Daoy (cell line): ENCODE measurements around the gene GPX4. TPM values are rescaled to one million over a fixed set of nuclear protein-coding genes. Genes with fewer than 3 reads are reported as not detected.
A peak's percentile ranks its signal among the peaks of the same experiment; 100 is the strongest.

Experiments
- DNase-seq: peaks from one replicate; pipeline ENCODE4 v3.0.0-alpha.2; 2015; ENCODE audit warnings: low read depth
- total RNA-seq: library from RNA; depleted of rRNA; stranded (reverse); fragments of >200 nt; shearing (Covaris generic); gene quantifications from 2 replicates; pipeline ENCODE4 v1.2.3, GENCODE V29; 2014

GPX4 gene
- total RNA-seq, 1 experiment from 2014 or later, result 373 TPM

DNA sequence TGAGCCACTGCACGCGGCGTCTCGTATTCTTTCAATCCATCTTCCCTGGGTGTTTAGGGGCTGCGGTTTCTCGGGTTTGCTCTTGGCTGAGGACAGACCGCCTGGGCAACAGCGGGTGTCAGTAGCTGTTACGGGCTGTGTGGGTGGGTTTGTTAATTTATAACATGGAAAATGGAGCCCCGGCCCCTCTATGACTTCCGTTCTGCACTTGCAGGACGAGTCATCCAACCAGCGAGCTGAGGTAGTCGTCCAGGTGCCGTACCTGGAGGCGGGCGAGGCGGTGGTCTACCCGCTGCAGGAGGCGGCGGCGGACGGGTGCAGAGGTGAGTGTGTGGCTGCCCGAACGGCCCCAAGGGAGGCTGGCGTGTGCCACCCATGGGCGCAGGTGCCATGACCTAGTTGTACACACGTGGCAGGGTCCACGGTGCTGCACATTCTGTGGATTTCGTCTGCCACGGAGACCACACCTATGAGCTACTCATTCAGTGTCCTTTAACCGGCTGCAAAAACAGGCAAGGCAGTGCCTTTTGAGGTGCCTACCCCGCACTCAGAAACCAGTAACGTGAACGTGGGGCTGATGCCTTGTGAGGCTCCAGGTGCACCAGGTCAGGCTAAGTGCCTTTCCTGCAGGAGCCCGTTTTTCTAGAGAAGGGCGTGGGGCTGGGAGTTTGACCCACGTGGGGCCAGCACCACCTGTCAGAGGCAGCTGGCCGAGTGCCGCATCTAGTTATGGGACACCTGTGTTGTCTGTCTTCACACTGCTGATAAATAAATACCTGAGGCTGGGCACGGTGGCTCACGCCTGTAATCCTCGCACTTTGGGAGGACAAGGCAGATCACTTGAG is 19.5 kb upstream of the GPX4 start:
- DNase-seq, result no peak

DNA sequence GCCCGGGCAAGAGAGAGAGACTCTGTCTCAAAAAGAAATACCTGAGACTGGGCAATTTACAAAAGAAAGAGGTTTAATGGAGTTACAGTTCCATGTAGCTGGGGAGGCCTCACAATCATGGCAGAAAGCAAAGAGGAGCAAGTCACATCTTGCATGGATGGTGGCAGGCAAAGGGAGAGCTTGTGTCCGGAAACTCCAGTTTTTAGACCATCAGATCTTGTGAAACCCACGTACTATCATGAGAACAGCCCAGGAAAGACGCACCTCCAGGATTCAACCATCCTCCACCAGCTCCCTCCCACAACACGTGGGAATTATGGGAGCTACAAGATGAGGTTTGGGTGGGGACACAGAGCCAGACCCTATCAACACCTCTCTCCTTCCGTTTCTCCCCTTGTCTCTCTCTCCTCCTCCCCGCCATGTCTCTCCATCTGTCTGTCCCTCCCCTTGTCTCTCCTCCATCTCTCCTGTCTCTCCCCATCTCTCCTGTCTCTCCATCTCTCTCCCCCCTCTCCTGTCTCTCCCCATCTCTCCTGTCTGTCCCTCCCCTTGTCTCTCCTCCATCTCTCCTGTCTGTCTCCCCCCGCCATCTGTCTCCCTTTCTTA is 18.6 kb upstream of the GPX4 start:
- no peak for DNase-seq

DNA sequence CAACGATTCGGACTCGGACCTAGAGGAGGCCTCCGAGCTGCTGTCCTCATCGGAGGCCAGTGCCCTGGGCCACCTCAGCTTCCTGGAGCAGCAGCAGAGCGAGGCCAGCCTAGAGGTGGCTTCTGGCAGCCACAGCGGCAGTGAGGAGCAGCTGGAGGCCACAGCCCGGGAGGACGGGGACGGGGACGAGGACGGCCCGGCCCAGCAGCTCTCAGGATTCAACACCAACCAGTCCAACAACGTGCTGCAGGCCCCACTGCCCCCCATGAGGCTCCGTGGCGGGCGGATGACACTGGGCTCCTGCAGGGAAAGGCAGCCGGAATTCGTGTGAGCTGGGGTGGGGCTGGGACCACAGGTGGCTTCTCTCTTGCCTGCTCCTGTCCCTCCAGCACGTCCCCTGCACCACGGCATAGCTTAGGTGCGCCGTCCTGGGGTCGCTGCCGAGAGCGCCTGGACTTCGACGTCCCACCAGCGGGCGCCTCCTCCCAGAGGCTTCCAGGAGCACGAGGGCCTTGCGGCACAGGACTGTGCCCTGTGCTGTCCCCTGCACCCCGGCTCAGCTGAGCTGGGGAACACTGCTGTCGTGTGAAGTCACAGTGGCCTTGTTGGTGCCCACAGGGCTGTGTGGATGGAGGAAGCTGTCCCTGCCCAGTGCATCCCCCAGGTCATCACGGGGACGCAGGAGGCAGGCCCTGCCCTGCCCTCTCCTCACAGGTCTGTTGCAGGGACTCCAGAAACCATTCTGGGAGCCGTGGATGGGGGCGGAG is 17.9 kb upstream of the GPX4 start:
- DNase-seq, result no peak

DNA sequence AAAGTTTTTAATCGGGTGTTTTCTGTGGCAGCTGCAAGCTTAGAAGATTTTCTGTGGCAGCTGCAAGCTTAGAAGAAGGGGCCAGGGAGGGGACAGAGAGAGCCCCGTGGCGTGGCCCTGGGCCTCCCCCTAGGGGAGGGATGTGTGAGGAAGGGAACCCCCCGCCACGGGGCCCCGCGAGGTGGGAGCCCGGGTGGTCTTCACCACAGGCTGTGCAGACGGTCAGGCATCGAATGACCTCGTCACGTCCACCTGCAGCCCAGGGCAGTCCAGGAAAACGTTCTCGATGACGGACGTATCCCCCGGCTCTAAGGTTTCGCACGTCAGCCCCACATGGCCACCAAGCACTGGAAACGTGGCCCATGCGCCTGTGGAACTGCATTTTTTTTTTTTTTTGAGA is 17.2 kb upstream of the GPX4 start:
- DNase-seq, result no peak

DNA sequence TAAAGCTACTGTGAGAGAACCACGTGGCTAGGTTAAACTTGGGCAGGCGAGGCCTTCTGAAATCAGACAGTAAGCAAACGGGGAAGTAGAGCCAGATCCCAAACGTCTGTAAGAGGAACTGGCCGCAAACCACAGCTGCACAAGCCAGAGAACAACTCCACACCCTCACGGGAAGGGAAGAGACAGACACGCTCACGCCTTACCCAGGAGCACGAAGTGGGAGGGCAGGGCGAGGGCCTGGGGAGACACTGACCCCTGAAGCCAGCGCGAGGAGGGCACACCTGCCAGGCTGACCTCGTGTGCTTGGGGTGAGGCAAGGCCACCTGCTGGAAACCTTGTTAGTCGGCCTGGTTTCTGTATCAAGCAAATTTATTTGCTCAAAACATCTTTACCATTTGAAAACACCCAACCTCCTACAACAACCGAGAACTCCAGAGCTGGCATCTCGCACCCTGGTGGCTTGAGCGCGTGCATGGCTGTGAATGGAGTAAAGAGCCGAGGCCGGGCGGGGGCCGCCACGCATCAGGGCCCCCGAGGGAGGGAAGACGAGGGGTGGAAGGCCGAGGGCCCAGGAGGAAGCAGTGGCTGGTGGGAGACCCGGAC is 15.9 kb upstream of the GPX4 start:
- no peak for DNase-seq

DNA sequence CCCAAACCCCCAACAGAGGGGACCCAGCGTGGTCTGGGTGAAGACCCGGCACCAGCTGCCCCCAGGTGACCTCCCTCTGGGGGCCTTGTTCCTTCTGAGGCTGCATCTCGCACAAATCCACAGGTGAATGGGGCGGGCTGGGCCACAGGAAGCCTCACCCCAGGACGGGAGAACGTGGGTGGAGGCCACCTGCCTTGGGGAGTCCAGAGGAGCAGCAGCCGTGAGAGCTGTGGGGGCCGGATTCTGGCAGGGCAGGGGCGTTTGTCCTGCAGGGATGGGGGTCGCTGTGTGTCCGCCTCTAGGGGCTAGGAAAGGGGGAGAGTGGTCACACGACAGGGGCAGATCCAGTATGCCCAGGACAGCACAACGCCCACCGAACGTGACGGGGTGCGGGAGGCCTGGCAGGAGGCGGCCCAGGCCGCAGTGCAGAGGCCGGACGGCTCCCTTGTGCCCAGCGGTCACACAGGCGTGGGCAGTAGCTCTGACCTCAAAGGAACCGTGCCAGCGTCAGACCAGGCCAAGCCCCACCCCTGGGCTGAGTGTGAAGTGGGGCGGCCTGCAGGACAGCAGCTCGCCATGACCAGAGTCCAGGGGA is 15.3 kb upstream of the GPX4 start:
- DNase-seq, result no peak

DNA sequence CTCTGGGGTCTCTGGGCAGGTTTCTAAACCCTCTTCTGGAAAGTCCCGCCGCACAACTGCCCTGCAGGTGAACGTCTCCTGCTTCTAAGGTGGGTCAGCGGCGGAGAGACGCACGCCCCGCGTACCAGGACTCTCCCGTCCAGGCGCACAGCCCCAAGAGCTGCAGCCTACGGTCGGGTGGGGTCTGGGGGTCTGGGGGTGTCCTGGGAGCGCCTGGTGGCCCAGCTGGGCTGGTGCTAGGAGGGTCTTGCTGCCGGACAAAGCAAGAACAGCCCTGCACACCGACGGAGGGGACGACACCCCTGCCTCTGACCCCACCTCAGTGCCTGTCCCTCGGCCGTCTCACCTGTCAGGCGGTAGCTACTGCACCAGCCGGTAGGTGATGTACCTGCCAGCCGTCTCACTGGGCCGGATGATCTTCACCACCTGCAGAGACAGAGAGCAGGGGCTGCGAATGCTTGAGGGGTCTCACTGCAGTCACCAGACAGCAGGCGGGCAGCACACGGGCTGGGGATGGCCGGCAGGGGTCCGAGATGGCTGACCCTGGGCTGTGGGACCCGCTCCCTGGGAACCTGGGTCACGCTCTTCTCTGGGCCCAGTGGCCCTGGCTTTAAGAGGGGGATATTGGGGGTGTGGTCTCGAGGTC is 14.5 kb upstream of the GPX4 start:
- no peak for DNase-seq

DNA sequence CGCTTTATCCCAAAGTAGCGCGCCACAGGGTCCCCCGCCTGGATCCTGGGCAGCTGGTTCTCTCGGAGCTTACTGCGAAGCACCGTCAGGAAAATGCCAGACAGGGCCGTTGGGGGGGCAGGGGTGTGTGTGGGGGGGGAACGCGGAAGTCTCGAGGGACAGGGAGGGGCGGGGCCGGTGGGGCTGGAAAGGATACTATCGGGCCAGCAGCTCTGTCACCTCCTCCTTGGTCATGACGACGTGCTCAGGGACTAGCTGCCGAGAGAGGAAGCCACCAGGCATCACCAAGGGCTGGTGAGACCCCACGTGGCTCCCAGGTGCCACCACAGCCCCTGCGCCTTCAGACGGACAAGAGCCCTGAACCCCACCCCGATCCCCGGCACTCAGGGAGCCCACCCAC is 13.9 kb upstream of the GPX4 start:
- no peak for DNase-seq

DNA sequence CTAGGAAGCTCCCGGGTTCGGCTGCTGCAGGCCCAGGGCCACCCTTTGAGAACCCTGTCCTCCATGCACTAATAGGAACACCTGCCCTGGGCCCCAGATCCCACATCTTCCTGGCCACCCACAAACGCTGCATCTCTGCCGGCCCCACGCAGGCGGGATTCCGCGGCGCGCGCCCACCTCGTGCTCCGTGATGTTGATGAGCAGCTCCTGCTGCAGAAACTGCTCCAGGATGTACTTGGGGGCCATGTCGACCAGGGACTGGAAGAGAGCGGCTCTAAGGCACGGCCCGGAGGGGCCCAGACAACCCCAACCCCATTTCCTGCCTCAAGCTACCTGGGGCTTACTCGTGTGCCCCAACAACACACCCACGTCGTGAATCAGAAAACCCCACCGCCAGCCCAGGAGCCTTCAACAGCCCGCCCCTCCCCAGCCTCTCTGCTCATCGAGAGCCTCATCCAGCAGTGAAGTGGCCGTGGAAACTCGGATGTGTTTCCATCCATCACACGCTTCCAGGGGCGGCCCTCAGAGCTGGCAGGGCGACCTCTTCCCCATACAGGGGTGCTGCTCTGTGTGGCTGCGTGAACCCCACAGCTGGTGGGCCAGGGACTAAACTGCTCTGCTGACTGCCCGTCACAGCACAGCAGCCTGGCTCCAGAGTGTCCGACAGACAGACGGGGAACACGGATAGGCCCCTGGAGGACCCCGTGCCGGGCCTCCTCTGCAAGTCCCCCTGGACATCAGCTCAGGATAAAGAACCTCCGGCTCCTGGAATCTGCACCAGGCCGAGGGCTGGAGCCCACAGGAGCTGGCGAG is 12.9 kb upstream of the GPX4 start:
- no peak for DNase-seq

DNA sequence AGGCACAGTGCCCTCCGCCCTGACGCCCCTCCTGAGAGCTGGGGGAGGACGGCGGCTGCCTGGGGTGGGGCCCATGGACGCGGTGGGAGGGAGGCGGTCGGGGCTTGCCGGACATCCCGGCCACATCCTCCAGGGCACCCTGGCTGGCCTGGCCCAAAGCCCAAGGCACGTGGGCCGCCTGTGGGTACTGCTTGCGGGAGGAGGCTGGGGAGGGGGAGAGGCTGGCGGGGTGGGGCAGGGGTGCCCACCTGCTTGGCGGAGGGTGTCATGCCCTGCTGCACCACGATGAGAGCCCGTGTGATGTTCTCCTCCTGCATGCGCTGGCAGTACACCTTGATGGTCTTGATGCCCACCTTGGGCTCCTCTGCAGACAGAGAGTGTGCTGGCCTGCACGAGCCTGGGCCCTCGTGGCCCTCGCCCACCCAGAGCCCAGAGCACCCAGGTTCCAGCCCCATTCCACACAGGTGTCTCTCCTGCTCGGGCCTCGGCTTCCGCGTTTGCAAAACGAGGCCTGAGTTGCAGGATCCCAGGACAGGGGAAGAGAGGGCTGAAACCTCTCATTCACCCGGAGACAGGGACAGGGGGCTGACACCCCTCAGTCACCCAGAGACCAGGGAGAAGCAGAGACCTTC is 12.1 kb upstream of the GPX4 start:
- DNase-seq, result no peak

DNA sequence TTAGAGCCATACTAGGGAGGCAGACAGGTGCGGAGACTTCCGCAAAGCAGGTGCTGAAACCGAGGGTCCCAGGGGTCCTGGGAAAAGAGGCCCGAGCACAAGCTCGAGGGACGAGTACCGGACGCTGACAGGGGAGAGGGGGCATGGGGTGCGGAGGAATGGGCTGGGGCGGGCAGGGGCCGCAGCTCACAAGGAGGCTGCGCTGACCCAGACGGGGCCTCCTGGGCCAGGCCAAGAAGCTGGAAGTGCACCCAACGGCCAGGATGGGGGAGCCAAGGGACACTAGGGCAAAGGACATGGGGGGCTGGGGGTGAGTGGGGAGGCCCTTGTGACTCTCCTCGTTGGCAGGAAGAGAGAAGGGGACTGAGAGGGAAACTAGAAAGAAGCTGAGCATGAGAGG is 10.5 kb upstream of the GPX4 start:
- no peak for DNase-seq

DNA sequence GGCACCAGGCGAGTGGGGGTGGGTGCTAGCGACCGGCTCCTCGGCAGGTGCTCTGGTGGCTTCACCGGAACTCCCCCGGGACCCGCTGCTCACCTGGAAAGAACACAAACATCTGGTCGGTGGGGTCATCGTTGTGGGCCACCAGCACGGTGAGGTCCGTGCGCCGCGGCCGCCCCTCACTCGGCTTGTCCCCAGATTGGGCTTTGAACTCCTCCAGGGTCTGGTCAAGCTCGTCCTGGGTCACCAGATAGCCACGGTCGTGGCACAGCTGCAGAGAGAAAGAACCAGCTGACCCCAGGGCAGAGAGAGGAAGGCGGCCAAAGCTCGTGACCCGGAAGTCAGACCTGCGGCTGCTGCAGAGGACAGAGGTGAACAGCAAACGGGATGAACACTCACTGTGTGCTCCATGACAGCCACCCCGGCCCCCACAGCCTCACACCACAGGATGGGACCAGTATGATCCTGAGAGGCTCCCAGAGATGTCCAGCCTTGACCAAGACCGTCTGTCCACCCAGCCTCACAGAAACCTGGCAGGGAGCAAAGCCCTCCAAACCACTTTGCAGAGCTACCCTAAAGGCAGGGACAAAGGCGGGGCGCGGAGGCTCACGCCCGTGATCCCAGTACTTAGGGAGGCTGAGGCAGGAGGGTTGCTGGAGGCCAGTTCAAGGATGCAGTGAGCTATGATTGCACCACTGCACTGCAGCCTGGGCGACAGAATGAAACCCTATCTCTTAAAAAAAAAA is 9.8 kb upstream of the GPX4 start:
- no peak for DNase-seq

DNA sequence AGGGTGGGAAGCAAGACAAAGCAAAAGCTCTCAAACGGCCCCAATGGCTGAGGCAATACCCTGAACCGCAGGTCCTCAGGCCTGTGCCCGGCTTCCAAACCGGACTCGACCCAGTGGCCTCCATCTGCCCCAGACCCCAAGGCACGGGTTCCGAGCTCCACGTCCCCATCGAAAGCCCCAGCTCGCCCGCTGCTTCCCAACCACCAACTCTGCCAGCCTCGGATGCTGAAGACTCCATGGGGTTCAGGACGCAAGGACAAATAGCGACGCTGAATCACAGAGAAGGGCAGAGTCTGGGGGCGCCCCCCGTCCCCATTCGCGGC is 9.2 kb upstream of the GPX4 start:
- DNase-seq, result no peak

DNA sequence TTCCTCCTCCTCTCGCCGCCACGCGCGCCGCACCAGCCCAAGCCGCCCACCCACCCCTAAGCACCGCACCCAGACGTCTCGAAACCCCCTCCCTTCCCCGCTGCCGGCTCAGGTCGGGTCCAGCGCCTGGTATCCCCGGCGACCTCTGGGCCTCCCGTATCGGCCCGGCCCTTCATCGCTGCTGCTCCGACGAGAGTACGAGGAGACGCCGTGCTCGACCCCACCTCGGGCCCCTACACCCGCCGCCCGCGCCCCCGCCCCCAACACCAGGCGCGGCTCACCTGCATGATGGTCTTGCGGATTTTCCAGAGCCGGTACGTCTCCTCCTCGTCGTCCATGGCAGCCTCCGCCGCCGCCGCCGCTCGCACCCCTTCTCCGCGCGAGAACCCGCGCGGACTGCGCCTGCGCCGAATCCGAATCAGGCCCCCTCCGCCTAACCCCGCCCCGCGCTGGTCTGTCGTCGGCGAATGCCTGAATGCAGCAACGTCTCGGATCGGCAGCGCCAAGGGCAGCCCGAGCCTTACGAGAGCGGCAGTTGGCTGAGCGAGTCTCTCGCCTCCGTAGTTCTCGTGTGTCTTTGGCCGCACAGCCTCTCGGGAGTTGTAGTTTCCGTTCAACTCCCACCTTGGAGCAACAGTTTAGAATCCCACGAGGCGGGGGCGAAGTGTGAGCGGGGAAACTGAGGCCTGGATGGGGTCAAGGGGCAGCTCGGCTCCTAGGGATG is 8.7 kb upstream of the GPX4 start, which contains the start of gene POLR2E:
Gene POLR2E (minus strand): TSS at position 398 of the 724 bp plus-strand sequence. CDS start 60 bp downstream, at position 338.
- DNase-seq, result peak; percentile 99

DNA sequence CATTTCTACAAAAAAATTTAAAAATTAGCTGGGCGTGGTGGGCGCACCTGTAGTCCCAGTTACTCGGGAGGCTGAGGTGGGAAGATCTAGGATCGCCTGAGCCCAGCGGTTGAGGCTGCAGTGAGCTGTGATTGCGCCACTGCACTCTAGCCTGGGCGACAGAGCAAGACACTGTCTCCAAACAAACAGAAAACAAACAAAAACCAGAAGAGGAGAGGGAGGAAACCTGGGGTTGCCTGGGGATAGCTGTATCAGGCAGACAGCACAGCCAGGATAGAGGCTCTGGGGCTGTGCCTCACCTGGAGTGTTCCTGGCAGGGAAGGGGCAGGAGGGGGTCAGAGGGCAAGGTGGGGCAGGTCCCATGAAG is 6.0 kb upstream of the GPX4 start:
- no peak for DNase-seq

DNA sequence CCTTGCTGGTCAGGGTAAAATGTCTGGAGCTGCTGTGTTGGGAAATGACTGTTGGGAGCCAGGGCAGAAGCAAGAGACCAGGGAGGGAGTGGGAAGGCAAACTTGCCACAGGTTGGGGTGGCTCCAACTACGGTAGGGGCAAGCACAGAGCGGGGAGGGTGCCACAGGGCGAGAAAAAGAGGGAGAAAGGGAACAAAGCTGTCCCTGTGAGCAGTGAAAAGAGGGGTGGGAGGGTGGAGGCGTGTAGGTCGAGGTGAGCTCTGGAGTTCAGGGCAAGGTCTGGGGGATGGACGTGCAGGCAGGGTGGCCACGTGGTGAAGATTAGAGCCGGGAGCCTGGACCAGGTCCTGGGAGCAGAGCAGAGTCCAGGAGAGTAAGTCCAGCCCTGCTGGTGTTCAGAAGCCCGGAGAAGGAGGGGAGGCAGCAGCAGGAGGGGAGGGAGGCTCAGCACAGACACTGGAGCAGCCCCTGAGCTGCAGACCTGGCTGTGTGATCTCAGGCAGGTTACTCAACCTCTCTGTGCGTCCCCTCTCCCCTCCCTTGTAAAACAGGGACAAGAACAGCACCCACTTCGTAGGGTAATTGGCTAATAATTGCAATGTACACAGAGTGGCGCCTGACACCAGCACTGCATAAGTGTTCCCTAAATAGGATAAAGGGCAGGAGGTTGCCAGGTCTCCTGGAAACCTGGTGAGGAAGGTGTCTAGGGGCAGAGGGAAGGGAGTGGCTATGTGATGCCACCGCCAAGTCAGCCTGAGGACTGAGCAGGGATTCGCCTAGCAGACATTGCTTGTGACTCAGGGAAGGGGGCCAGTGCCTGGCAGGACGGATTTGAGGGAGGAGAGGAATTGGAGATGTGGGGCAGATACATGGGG is 5.4 kb upstream of the GPX4 start:
- DNase-seq, result no peak

DNA sequence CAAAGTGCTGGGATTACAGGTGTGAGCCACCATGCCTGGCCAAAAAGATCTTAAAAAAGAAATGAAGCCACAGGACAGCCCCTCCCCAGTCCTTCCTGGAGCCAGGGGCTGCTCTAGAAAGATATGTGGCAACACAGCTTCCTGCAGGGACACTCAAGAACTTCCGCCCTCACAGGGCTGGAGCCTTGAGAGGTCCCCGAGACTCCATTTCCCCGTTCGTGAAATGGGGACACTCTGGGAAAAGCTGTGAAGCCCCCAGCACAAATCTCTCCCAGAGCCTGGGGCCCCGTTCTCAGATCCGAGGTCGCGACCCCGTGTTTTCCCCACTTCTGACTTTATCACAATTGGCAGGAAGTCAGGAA is 2.5 kb upstream of the GPX4 start:
- no peak for DNase-seq
